Panc1 (cell line): ENCODE results near the gene EBLN1. TPM values are rescaled to one million over a fixed set of nuclear protein-coding genes. Genes with fewer than 3 reads are reported as not detected.

ENCODE experiments used
- ATAC-seq: fragments of 200-7000 bp; cut with Tn5 transposase; 2 replicates; pipeline ENCODE4 v1.9.1; 2020; ENCODE audit warnings: mild to moderate bottlenecking, moderate library complexity
- BruUV-seq: library from RNA; stranded (reverse); fragments of 400-500 nt; replicated peaks from 2 replicates; lab custom pipeline; 2021; lab: Mats Ljungman, UMichigan
- CTCF ChIA-PET: fragments of 300-600 bp; sonication (Branson Sonifier 250); formaldehyde crosslinking; loops from one replicate; lab custom pipeline; 2022; ENCODE audit warnings: antibody characterized with exemption; lab: Charles Lee
- POLR2A ChIA-PET: fragments of 300-600 bp; sonication (Branson Sonifier 250); formaldehyde crosslinking; loops from one replicate; lab custom pipeline; 2022; ENCODE audit warnings: antibody characterized with exemption; lab: Charles Lee
- DNase-seq: peaks from one replicate; pipeline ENCODE4 v3.0.0-alpha.2; 2010; ENCODE audit warnings: low read depth, low spot score
- H3K27ac ChIP-seq: 2 replicates; pipeline ENCODE4 v1.5.1; 2011; ENCODE audit warnings: mild to moderate bottlenecking, low read length, inconsistent platforms
- H3K27me3 ChIP-seq: fragments of 200-500 bp; sonication (Bioruptor generic); 2 replicates; pipeline ENCODE4 v1.6.0; 2014; ENCODE audit warnings: low read length, inconsistent platforms; ENCODE audit not compliant: control insufficient read depth, insufficient read depth
- H3K36me3 ChIP-seq: fragments of 200-500 bp; sonication (Bioruptor generic); 2 replicates; pipeline ENCODE4 v1.5.1; 2014; ENCODE audit warnings: inconsistent platforms, mild to moderate bottlenecking, low read length, moderate library complexity; ENCODE audit not compliant: control insufficient read depth, insufficient read depth
- H3K4me1 ChIP-seq: 2 replicates; pipeline ENCODE4 v1.5.1; 2011; ENCODE audit warnings: inconsistent platforms, mild to moderate bottlenecking, low read length, moderate library complexity; ENCODE audit not compliant: control insufficient read depth, insufficient read depth
- H3K4me3 ChIP-seq, 2 experiments: 2 replicates each; pipeline ENCODE4 v1.5.1; 2011 to 2012; ENCODE audit warnings: low read depth in 2 of 2, low read length in 2 of 2, mild to moderate bottlenecking in 2 of 2, inconsistent platforms in 1 of 2, moderate library complexity in 1 of 2
- H3K9me3 ChIP-seq: fragments of 200-500 bp; sonication (Bioruptor generic); 2 replicates; pipeline ENCODE4 v1.5.1; 2014; ENCODE audit warnings: low read depth, mild to moderate bottlenecking, inconsistent platforms, low read length, moderate library complexity; ENCODE audit not compliant: control insufficient read depth, insufficient read depth
- CTCF ChIP-seq: fragments of 450-650 bp; IDR thresholded peaks from 2 replicates; pipeline ENCODE4 v1.5.1; 2017; ENCODE audit warnings: mild to moderate bottlenecking
- SIN3A ChIP-seq: IDR thresholded peaks from 2 replicates; pipeline ENCODE4 v1.6.1; 2012; ENCODE audit warnings: low read depth, mild to moderate bottlenecking, low read length, moderate library complexity, borderline replicate concordance; ENCODE audit not compliant: insufficient read depth
- TCF7L2 ChIP-seq: IDR thresholded peaks from 2 replicates; pipeline ENCODE4 v1.6.1; 2011; ENCODE audit warnings: mild to moderate bottlenecking, low read depth, low read length, inconsistent platforms
- in situ Hi-C: cut with HindIII; loops from 2 replicates; pipeline ENCODE4 v1.10.0; 2016; ENCODE audit warnings: low sequenced_read_pairs, low pct_unique_long_range_greater_than_20kb
- intact Hi-C: fragments of 100-400 bp; cut with micrococcal nuclease; formaldehyde crosslinking; loops from one replicate; pipeline ENCODE4 v1.10.0; 2022; ENCODE audit not compliant: unreplicated experiment
- total RNA-seq: library from RNA; stranded (reverse); gene quantifications from one replicate; pipeline ENCODE4 v1.2.1, GENCODE V29; 2021; ENCODE audit not compliant: unreplicated experiment
- TF ChIP-seq, protein P1 (sequence below), 2 experiments: IDR thresholded peaks; 2 replicates each; pipeline ENCODE4 v1.6.1; 2011 to 2012; ENCODE audit warnings: low read depth in 2 of 2, control low read depth in 1 of 2, low read length in 1 of 2, mild to moderate bottlenecking in 1 of 2, moderate library complexity in 1 of 2; ENCODE audit not compliant: insufficient read depth in 1 of 2

Gene EBLN1
- total RNA-seq, 1 experiment from 2014 or later: not detected

- POLR2A ChIA-PET: no interaction called here
These were observed 29.0 kb upstream of the EBLN1 start for GRCh38 chr10:22246680-22247391.

GRCh38 chr10:22245567-22245966 is 27.8 kb upstream of the EBLN1 start:
- in situ Hi-C loops: no loop called here
- TF ChIP-seq, protein P1, sequence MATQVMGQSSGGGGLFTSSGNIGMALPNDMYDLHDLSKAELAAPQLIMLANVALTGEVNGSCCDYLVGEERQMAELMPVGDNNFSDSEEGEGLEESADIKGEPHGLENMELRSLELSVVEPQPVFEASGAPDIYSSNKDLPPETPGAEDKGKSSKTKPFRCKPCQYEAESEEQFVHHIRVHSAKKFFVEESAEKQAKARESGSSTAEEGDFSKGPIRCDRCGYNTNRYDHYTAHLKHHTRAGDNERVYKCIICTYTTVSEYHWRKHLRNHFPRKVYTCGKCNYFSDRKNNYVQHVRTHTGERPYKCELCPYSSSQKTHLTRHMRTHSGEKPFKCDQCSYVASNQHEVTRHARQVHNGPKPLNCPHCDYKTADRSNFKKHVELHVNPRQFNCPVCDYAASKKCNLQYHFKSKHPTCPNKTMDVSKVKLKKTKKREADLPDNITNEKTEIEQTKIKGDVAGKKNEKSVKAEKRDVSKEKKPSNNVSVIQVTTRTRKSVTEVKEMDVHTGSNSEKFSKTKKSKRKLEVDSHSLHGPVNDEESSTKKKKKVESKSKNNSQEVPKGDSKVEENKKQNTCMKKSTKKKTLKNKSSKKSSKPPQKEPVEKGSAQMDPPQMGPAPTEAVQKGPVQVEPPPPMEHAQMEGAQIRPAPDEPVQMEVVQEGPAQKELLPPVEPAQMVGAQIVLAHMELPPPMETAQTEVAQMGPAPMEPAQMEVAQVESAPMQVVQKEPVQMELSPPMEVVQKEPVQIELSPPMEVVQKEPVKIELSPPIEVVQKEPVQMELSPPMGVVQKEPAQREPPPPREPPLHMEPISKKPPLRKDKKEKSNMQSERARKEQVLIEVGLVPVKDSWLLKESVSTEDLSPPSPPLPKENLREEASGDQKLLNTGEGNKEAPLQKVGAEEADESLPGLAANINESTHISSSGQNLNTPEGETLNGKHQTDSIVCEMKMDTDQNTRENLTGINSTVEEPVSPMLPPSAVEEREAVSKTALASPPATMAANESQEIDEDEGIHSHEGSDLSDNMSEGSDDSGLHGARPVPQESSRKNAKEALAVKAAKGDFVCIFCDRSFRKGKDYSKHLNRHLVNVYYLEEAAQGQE (IDR thresholded peaks at IDR 0.05; ENCODE audit: insufficient read depth in 1 of 2, low read depth in 2 of 2, low read length in 1 of 2): no peak
- TF ChIP-seq SIN3A (no peak), CTCF (no peak)
- BruUV-seq: no TSS peak
- Histone ChIP-seq H3K27me3 (no peaks in the 10 kb centered on the region), H3K4me1 (no peaks in the 10 kb centered on the region), H3K9me3 (no peaks in the 10 kb centered on the region), H3K36me3 (no peaks in the 10 kb centered on the region), H3K4me3 (no peak overlapping the region), H3K27ac (no peak overlapping the region)
- no peak for ATAC-seq
- intact Hi-C loops: no loop called here
- no peak for DNase-seq
- POLR2A ChIA-PET: no interaction called here
- CTCF ChIA-PET: no interaction called here

More at GRCh38 chr10:22246680-22247391, 29.0 kb upstream of the EBLN1 start:
- BruUV-seq: no TSS peak
- H3K36me3 ChIP-seq: no peaks in the 10 kb centered on the region
- no peaks in the 10 kb centered on the region for H3K27me3 ChIP-seq
- H3K4me3 ChIP-seq: no peak overlapping the region
- TF ChIP-seq TCF7L2 (peak; percentile 67), CTCF (no peak)
- CTCF ChIA-PET: no interaction called here
- in situ Hi-C loops (no loop called here), intact Hi-C loops (no loop called here)
- no peak overlapping the region for H3K27ac ChIP-seq
- ATAC-seq (peak; percentile 92), DNase-seq (peak; percentile 86)
- peaks cover 6% of the 10 kb centered on the region for H3K4me1 ChIP-seq
- no peaks in the 10 kb centered on the region for H3K9me3 ChIP-seq
